Right cardiac atrium (tissue), 5 donors: ENCODE data around the gene CXCL8. TPM values are rescaled to one million over a fixed set of nuclear protein-coding genes. Genes with fewer than 3 reads are reported as not detected.

Experiments used
- ATAC-seq, 2 donors: fragments of 200-7000 bp; cut with Tn5 transposase; one replicate each; pipeline versions ENCODE4 v1.8.0 to v1.9.1; 2020; ENCODE audit warnings: moderate library complexity in 2 of 2, mild to moderate bottlenecking in 1 of 2
- DNase-seq, 3 donors: peaks; one replicate each; pipeline ENCODE4 v3.0.0-alpha.2; 2020
- H3K27ac ChIP-seq: one replicate; pipeline ENCODE4 v1.5.1; 2013; ENCODE audit warnings: mild to moderate bottlenecking, low read length, control low read depth, moderate library complexity
- H3K27me3 ChIP-seq: one replicate; pipeline ENCODE4 v1.6.1; 2013; ENCODE audit not compliant: control insufficient read depth, insufficient read depth
- H3K4me1 ChIP-seq: one replicate; pipeline ENCODE4 v1.6.1; 2013; ENCODE audit warnings: low read length; ENCODE audit not compliant: control insufficient read depth, insufficient read depth
- H3K4me3 ChIP-seq: one replicate; pipeline ENCODE4 v1.5.1; 2013; ENCODE audit warnings: low read length, control low read depth
- H3K9me3 ChIP-seq: one replicate; pipeline ENCODE4 v1.6.1; 2013; ENCODE audit warnings: low read length; ENCODE audit not compliant: control insufficient read depth
- WGBS: extraction: QIAGEN DNeasy Blood & Tissue Kit; methylation state at CpG from one replicate; pipeline ENCODE4 v1.1.7; 2013; 5-methylcytosine and 5-hydroxymethylcytosine counted together
- intact Hi-C, 4 donors: fragments of 100-400 bp; cut with DNase I; formaldehyde crosslinking; loops; one replicate each; pipeline versions ENCODE4 v1.11.0 to v1.14.0; 2022 to 2023
- polyA plus RNA-seq: library from polyadenylated mRNA; stranded (reverse); fragments of 200-250 nt; gene quantifications from one replicate; pipeline ENCODE4 v1.2.3, GENCODE V29; 2013
- total RNA-seq, 4 donors: library from RNA; stranded (reverse); fragmentation: NEBNext Ultra II Directional; extraction: Animal tissue kit (Norgen Biotek cat#: 25700); gene quantifications; one replicate each; pipeline ENCODE4 v1.2.1, GENCODE V29; 2021
- donor health status: healthy with polysubstance abuse.
- donor health status: DM: no; HTN: yes; CAD: no.
- donor health status: DM: no; HTN: no; CAD: no.
- donor health status: DM: no; HTN: yes; CAD: no; lungs with severe emphysema.
- donor health status: DM: yes; HTN: yes; CAD: no.

The CXCL8 gene
- total and polyA plus RNA-seq, 5 donors = 0.31 to 1.7 (median 0.50) TPM

DNA sequence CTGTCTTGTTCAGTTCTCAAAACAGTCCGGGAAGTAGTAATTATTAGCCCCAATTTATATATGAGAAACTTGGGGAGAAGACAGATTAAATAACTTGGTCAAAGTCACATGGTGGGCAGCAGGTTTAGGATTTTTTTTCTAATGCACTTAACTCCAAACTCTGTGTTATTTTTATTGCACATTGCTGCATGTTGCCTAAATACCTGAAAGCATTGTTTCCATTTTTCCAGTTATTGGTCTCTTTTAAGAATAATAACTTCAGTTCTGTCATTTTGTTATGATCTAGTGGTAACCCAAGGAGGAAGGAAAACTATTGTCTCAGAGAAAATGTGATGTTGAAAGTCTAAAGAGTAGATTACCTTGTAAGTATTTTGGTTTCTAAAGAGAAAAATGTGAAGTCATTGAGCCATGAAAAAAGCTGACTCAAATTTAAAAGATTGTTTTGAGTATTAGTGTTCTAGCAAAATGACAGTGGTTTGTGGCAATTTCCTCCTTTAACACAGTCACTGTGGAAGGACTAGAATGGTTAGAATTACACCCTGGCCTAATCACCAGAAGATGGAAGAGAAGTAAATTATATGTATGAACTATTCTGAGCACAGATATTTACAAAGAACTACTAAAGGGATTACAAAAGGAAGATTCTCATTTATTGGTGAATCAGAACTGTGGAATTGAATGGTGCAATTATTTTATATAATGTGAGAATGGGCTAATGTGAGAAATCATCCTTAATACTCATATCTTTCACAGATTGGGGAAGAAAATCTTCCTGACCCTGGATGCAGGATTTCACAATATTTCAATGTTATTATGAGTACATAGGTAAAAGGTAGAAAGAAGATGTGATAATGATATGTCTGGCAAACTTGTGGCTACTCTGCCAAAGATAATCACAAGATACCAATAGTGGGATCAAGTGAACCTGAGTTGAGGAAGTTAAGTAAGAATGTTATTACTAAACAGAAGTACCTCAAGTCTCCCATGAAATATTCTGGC is 21.7 kb upstream of the CXCL8 start:
- intact Hi-C loops = no loop called here
- ATAC-seq = no peak
- no peaks in the 10 kb centered on the region for H3K4me1 ChIP-seq
- DNase-seq = no peak
- H3K27ac ChIP-seq = no peak overlapping the region
- WGBS = 89% methylated on average over 1 of the region's 1 CpG
- no peak overlapping the region for H3K4me3 ChIP-seq
- H3K9me3 ChIP-seq = no peaks in the 10 kb centered on the region
- no peaks in the 10 kb centered on the region for H3K27me3 ChIP-seq

DNA sequence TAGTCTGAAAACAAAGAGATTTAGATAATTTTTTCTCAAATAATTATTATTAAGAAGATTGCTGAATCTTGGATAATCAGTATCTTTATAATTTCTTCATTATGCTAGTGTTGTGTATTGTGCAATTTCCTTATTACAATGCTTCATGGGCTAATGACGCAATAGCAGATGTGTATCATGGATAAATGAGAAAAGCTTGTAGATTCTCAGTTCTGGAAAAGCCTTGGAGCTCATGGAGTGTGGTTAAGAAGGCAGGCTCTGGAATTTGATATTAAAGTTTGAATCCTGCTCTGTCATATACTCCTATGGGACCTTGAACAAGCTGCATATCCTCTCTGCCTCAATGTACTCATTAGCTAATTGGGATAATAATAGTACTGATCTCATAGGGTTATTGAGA is 18.9 kb upstream of the CXCL8 start:
- ATAC-seq = peak in 1 of 2 donors; percentile 43
- Histone ChIP-seq H3K27me3 (no peaks in the 10 kb centered on the region), H3K4me1 (no peaks in the 10 kb centered on the region), H3K27ac (no peak overlapping the region), H3K9me3 (no peaks in the 10 kb centered on the region), H3K4me3 (no peak overlapping the region)
- DNase-seq = no peak
- intact Hi-C loops = loop anchor here in 1 of 4 donors (10.0 kb wide), 1 partner anchor 413 kb away; no protein-coding TSS in a partner anchor
- WGBS = 68% methylated on average over 1 of the region's 1 CpG

DNA sequence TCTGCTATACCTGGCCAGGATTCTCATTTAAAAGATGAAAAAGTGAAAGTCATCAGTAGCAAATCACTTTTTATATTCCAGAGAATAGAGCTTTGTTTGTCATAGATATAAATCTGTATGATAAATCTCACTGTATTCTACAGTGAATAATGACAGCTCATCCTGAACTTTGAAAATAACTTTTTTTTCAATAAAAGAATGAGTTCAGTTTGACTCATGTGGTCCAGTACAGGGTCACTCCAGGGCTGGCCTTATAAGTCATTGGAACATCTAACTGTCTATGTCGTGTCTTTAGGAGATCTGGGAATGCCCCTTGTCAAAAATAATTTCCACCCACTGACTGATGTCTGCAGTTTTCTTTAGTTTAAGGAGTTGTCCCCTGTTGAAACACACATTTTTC is 18.5 kb upstream of the CXCL8 start:
- Histone ChIP-seq H3K27me3 (no peaks in the 10 kb centered on the region), H3K27ac (no peak overlapping the region), H3K9me3 (no peaks in the 10 kb centered on the region), H3K4me3 (no peak overlapping the region), H3K4me1 (no peaks in the 10 kb centered on the region)
- intact Hi-C loops = loop anchor here in 1 of 4 donors (10.0 kb wide), 1 partner anchor 413 kb away; no protein-coding TSS in a partner anchor
- ATAC-seq (no peak), DNase-seq (no peak)
- WGBS = 51% methylated on average over 1 of the region's 1 CpG

DNA sequence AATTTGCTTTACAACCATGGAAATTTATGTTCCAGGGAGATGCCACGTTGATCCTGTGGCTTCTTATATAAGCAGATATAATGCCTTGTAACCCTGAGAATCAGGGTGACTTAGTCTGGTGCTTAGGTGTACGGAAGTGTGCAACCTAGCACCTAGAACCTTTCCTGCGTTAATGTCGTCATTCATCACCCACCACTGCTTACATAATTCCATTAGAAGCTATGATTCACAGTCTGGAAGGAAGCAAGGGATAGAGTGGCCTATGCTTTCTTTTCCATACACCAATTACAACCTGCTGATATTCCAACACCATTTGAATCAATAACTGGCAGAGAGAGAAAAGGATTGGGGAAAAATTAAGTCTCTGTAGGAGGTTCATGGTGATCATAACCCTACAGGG is 17.3 kb upstream of the CXCL8 start:
- intact Hi-C loops = loop anchor here in 1 of 4 donors (10.0 kb wide), 1 partner anchor 412 kb away; no protein-coding TSS in a partner anchor
- Histone ChIP-seq H3K9me3 (no peaks in the 10 kb centered on the region), H3K27me3 (no peaks in the 10 kb centered on the region), H3K4me3 (no peak overlapping the region), H3K4me1 (no peaks in the 10 kb centered on the region), H3K27ac (no peak overlapping the region)
- ATAC-seq (no peak), DNase-seq (no peak)
- 85% methylated on average over 4 of the region's 4 CpGs for WGBS

DNA sequence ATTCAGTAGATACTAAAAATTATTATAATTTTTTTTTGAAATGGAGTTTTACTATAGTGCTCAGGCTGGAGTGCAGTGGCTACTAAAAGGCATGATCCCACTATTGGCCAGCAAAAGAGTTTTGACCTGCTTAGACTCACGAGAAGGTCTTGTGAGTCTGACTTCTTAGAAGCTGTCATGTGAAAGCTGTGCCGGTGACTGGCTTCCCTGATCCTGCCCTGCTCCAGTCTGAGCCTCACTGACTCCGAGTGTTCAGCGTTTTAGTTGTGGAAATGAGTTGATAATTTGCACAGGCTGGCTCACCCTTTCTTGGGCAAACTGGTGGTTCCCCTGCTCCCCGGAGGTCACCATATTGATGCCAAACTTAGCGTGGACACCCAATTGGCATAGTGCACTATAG is 16.4 kb upstream of the CXCL8 start:
- Histone ChIP-seq H3K27me3 (no peaks in the 10 kb centered on the region), H3K4me1 (no peaks in the 10 kb centered on the region), H3K9me3 (no peaks in the 10 kb centered on the region), H3K4me3 (no peak overlapping the region), H3K27ac (no peak overlapping the region)
- no peak for ATAC-seq
- DNase-seq = no peak
- intact Hi-C loops = loop anchor here in 1 of 4 donors (10.0 kb wide), 1 partner anchor 411 kb away; no protein-coding TSS in a partner anchor
- WGBS = 88% methylated on average over 6 of the region's 6 CpGs

DNA sequence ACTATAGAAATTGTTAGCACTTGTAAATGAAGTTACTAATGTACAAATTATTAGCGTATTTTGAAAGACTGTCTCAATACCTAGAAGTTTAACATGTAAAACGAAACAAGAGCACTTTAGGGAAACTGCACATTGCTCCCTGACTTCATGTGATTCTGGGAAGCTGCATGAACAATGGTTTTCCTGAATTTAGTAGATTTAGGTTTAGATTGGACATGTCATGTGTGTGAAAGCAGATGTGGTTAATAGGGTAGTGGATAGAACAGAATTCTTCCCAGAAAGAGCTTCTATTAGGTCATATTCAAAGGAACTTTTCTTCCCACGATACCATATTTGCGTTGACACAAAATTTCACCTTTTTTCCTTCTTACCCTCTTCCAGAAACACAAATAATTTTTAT is 14.9 kb upstream of the CXCL8 start:
- DNase-seq (no peak), ATAC-seq (no peak)
- Histone ChIP-seq H3K9me3 (no peaks in the 10 kb centered on the region), H3K27me3 (no peaks in the 10 kb centered on the region), H3K27ac (no peak overlapping the region), H3K4me1 (no peaks in the 10 kb centered on the region), H3K4me3 (no peak overlapping the region)
- 96% methylated on average over 4 of the region's 4 CpGs for WGBS
- intact Hi-C loops = loop anchor here in 2 of 4 donors (5.0 to 10.0 kb wide), 2 partner anchors 407 to 409 kb away; no protein-coding TSS in a partner anchor

DNA sequence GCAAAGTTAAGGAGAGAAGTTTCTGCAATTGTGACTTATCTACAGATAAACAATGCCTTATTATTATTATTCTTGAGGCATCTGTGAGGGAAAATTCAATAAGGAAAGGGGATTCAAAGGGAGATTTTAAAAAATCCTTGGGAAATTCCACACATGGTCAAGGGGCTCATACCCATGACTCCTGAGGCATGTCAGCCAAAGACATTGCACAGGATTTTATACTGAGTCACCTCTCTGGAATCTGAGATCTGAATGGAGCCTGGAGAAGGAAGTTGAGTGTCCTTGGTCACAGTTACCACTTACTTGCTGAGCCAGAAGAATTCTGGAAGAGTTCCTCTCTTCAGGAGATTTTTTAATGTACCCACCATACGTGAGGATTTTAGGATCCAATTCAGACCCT is 14.4 kb upstream of the CXCL8 start:
- WGBS = 41% methylated on average over 1 of the region's 1 CpG
- no peaks in the 10 kb centered on the region for H3K9me3 ChIP-seq
- intact Hi-C loops = loop anchor here in 2 of 4 donors (5.0 to 10.0 kb wide), 2 partner anchors 406 to 409 kb away; no protein-coding TSS in a partner anchor
- H3K27me3 ChIP-seq = no peaks in the 10 kb centered on the region
- no peak for DNase-seq
- no peak overlapping the region for H3K27ac ChIP-seq
- H3K4me1 ChIP-seq = no peaks in the 10 kb centered on the region
- peak in 1 of 2 donors; percentile 79 for ATAC-seq
- H3K4me3 ChIP-seq = no peak overlapping the region

DNA sequence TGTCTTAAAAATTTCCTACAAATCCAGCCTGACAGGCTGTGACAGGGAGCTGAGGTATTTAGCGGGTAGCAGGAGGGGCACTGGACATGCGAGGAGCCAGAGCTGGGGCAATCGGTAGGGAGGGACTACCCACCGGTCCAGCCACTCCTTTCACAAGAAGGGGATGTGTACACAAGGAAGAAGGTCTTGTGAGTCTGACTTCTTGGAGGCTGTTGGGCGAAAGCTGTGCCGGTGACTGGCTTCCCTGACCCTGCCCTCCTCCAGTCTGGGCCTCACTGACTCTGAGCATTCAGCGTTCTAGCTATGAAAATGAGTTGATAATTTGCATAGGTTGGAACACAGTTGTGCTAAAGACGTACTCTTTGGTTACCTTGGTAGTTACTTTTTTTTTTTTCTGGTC is 12.7 kb upstream of the CXCL8 start:
- H3K4me3 ChIP-seq = no peak overlapping the region
- no peak overlapping the region for H3K27ac ChIP-seq
- intact Hi-C loops = loop anchor here in 2 of 4 donors (5.0 to 10.0 kb wide), 2 partner anchors 405 to 407 kb away; no protein-coding TSS in a partner anchor

DNA sequence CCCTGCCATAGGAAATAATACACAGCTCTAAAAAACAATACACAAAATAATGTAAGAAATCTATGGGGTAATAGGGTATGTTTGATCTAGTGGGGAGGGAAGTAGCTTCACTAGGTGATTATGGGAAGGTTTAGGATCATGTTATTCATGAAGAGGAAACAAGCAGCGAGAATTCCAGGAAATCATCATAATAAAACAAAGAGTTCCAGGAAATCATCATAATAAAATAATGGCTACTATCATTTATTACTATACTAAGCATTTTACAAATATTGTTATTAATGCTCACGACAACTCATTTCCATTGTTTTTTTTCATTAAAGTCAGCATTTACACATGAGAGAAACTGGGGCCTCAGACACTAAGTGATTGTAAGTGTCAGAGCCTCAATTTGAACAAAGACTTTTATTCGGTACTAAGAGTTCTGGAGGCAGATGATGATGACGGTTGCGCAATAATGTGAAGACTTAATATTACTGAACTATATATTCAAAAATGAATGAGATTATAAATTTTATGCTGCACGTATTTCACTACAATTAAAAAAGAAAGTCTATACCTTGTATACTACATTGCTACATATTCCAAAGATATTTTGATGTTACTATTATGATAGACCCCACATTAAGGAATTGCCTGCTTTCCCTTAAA is 12.2 kb upstream of the CXCL8 start:
- Histone ChIP-seq H3K4me3 (no peak overlapping the region), H3K9me3 (no peaks in the 10 kb centered on the region), H3K27me3 (no peaks in the 10 kb centered on the region), H3K27ac (no peak overlapping the region), H3K4me1 (no peaks in the 10 kb centered on the region)
- ATAC-seq (no peak), DNase-seq (no peak)
- intact Hi-C loops = loop anchor here in 2 of 4 donors (5.0 to 10.0 kb wide), 2 partner anchors 404 to 407 kb away; no protein-coding TSS in a partner anchor
- 81% methylated on average over 6 of the region's 6 CpGs for WGBS

More for the DNA sequence above, 12.7 kb upstream of the CXCL8 start:
- 81% methylated on average over 8 of the region's 8 CpGs for WGBS
- Histone ChIP-seq H3K4me1 (no peaks in the 10 kb centered on the region), H3K27me3 (no peaks in the 10 kb centered on the region), H3K9me3 (no peaks in the 10 kb centered on the region)
- no peak for ATAC-seq
- no peak for DNase-seq

DNA sequence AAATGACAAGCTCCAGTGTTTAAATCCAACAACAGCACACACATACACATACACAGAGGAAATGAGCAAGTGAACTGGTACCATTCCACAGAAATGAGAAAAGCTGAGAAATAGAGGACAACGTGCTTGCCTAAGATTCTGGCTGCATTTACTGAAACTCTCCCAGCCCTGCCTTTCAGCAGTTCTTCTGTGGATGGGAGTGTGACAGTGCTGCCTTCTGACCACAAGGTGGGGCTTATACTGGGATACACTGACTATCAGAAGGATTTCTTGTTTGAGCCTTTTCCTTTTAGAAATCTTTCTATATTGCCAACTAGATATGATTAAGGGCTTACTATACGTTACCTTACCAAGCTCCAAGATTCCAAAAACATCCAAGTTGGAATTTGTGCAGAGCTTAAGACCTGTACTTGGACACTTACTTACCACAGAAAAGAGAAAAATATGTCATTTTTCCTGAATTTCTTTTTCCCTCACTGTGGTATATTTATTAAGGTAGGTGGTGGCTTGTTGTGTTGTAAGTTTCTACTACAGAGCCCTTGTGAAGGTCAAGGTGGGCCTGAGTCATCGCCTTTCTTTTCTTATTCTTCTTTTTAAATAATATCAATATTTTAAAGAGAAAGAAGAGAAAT is 10.7 kb upstream of the CXCL8 start:
- Histone ChIP-seq H3K4me1 (no peaks in the 10 kb centered on the region), H3K27me3 (no peaks in the 10 kb centered on the region), H3K9me3 (no peaks in the 10 kb centered on the region), H3K4me3 (no peak overlapping the region), H3K27ac (peak overlapping the region; percentile 74)
- ATAC-seq = peak; percentile 90 to 94
- 32% methylated on average over 3 of the region's 3 CpGs for WGBS
- intact Hi-C loops = loop anchor here in 3 of 4 donors (5.0 to 10.0 kb wide), 2 partner anchors 403 to 405 kb away; no protein-coding TSS in a partner anchor
- peak; percentile 67 to 81 (median 72) for DNase-seq
